GM12891 (cell line): ENCODE results near the gene PDXK.

Experiments
- PAX5 ChIP-seq: IDR thresholded peaks from 2 replicates; pipeline ENCODE4 v1.6.1; 2011; ENCODE audit warnings: low read length, moderate library complexity, mild to moderate bottlenecking; ENCODE audit not compliant: insufficient read depth, severe bottlenecking
- POLR2A ChIP-seq: IDR thresholded peaks from 2 replicates; pipeline ENCODE4 v1.6.1; 2011; ENCODE audit warnings: low read depth, low read length, control low read depth
- POLR2AphosphoS5 ChIP-seq: IDR thresholded peaks from 2 replicates; pipeline ENCODE4 v1.6.1; 2011; ENCODE audit warnings: low read depth, low read length, control low read depth
- POU2F2 ChIP-seq: IDR thresholded peaks from 2 replicates; pipeline ENCODE4 v1.6.1; 2011; ENCODE audit warnings: low read depth, mild to moderate bottlenecking, control low read depth, low read length, moderate library complexity
- SPI1 ChIP-seq: IDR thresholded peaks from 2 replicates; pipeline ENCODE4 v1.6.1; 2011; ENCODE audit warnings: low read depth, low read length, control low read depth
- TAF1 ChIP-seq: IDR thresholded peaks from 2 replicates; pipeline ENCODE4 v1.6.1; 2011; ENCODE audit warnings: low read depth, low read length, control low read depth

DNA sequence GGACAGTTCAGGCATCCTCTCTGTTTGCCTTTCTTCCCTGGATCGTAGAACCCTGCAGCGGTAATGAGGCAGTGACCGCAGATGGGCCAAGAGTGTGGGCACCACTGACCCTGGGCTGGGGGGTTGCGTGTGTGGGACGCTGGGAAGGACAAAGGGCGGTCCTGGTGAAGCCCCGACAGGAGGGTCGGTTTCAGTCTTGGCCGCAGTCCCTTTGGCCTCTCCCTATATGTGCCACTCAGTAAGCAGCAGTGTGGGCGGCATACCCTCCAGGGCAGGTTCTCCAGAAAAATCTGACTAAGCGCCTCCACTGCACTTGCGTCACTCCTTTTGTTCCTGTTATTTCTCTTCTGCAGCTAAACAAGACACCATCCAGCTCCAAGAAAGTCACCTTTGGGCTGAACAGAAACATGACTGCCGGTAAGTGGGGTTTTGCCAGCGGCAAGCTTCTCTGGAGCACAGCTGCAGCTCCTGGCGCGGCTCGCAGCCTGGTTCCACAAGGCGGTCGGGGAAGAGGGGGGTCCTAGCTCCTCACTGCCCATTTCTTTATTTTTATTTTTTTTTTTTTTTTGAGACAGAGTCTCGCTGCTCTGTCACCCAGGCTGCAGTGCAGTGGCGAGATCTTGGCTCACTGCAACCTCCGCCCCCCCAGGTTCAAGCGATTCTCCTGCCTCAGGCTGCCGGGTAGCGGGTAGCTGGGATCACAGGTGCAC, 27.7 kb upstream of the PDXK start:
- TF ChIP-seq TAF1 (no peak), POLR2AphosphoS5 (no peak), SPI1 (no peak), POLR2A (no peak), POU2F2 (no peak), PAX5 (no peak)
